HFFc6 (cell line): ENCODE results near the gene PRR9. TPM values are rescaled to one million over a fixed set of nuclear protein-coding genes. Genes with fewer than 3 reads are reported as not detected.
"Not testable (repeated sequence)": the region's sequence is repeated elsewhere in the genome, so short reads cannot be mapped to it uniquely, and the experiment has no call there.

ENCODE experiments used
- DNase-seq: peaks from one replicate; pipeline ENCODE4 v3.0.0-alpha.2; 2018
- H3K27ac Mint-ChIP-seq: 2 replicates; pipeline ENCODE4 v1.8.0; 2020; ENCODE audit warnings: mild to moderate bottlenecking, mixed read lengths
- H3K27me3 Mint-ChIP-seq: 2 replicates; pipeline ENCODE4 v1.8.0; 2021; ENCODE audit warnings: mild to moderate bottlenecking, moderate library complexity, mixed read lengths; ENCODE audit not compliant: insufficient read depth
- H3K36me3 Mint-ChIP-seq: 2 replicates; pipeline ENCODE4 v1.8.0; 2021; ENCODE audit warnings: low read depth, mixed read lengths
- H3K4me1 Mint-ChIP-seq: 2 replicates; pipeline ENCODE4 v1.8.0; 2020; ENCODE audit warnings: low read depth, mixed read lengths
- H3K4me3 Mint-ChIP-seq: 2 replicates; pipeline ENCODE4 v1.8.0; 2020; ENCODE audit warnings: mild to moderate bottlenecking, moderate library complexity, mixed read lengths
- H3K9me3 Mint-ChIP-seq: 2 replicates; pipeline ENCODE4 v1.8.0; 2020; ENCODE audit warnings: mild to moderate bottlenecking, mixed read lengths
- total RNA-seq, 6 experiments: library from RNA; stranded (reverse); fragmentation: NEBNext Ultra II Directional; extraction: Animal tissue kit (Norgen Biotek cat#: 25700); gene quantifications; 2 replicates in 1 of 6; 3 replicates in 5 of 6; pipeline ENCODE4 v1.2.3, GENCODE V29; 2021
- TF ChIP-seq, protein P1 (sequence below): fragments of 200-600 bp; sonication (generic); IDR thresholded peaks from 2 replicates; pipeline ENCODE4 v1.5.0; 2021; ENCODE audit warnings: antibody characterized with exemption, mild to moderate bottlenecking

Gene PRR9
- total RNA-seq, 6 experiments from 2014 or later = not detected

DNA sequence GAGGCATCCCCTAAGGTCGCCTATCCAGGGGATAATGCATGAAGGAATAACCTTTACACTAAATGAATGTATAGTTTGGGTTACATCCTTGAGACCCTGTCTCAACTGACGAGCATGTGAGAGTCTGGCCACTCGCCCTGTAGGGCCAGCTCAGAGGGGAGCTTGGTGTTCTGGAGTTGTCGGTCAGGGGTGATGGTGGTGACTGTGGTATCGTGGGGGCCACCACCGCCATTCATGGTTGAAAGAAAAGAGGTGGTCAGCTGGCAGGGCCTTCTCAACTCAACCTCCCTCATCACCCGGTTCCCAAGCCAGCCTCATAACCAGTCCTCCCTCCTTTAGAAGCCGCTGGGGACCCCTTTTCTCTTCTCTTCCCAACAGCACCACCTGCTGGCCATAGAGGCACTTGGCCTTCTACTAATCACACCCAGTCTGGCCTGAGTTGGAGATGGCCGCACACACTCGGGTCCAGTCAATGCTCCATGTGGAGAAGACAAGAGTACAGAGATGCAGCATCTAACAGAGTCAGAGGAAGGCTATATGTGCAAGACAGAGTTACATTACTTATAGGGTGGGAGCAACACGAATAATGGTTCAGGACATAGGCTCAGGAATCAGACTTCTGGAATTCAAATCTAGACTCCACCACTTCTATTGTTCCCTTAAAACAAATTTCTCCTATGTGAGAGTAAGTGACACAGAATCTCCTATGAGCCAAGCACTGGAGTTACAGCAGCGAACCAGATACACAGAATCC lies 11.9 kb downstream of the PRR9 start:
- H3K27ac Mint-ChIP-seq, H3K9me3 Mint-ChIP-seq: not testable (repeated sequence)

DNA sequence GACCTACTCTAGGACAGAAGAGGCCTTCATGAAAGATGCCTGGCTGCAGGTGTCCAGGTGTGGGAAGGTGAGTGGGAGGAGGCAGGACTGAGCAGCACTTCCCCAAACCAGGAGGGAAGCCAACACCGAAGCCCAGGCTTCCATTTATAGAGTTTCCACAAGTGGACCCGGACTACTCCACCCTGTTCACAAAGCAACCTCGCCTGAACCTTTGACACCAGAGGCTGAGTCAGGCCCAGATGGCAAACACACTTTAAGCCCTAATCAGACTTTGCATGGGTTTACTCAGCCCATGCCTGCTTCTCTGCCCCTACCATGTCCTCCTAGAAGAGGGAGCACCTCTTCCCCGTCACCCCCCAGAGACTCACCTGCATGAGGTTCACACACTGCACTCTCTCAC lies 14.0 kb downstream of the PRR9 start:
- Mint-ChIP-seq H3K27ac (no peak overlapping the region), H3K4me3 (no peak overlapping the region), H3K27me3 (peaks cover 4% of the 10 kb centered on the region), H3K9me3 (no peaks in the 10 kb centered on the region), H3K4me1 (no peaks in the 10 kb centered on the region), H3K36me3 (no peaks in the 10 kb centered on the region)
- TF ChIP-seq, protein P1, sequence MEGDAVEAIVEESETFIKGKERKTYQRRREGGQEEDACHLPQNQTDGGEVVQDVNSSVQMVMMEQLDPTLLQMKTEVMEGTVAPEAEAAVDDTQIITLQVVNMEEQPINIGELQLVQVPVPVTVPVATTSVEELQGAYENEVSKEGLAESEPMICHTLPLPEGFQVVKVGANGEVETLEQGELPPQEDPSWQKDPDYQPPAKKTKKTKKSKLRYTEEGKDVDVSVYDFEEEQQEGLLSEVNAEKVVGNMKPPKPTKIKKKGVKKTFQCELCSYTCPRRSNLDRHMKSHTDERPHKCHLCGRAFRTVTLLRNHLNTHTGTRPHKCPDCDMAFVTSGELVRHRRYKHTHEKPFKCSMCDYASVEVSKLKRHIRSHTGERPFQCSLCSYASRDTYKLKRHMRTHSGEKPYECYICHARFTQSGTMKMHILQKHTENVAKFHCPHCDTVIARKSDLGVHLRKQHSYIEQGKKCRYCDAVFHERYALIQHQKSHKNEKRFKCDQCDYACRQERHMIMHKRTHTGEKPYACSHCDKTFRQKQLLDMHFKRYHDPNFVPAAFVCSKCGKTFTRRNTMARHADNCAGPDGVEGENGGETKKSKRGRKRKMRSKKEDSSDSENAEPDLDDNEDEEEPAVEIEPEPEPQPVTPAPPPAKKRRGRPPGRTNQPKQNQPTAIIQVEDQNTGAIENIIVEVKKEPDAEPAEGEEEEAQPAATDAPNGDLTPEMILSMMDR = no peak
- no peak for DNase-seq

More for the DNA sequence above, 11.9 kb downstream of the PRR9 start:
- not testable (repeated sequence) for H3K27me3 Mint-ChIP-seq, H3K36me3 Mint-ChIP-seq, H3K4me3 Mint-ChIP-seq, H3K4me1 Mint-ChIP-seq, DNase-seq
- TF ChIP-seq, protein P1 = peak; percentile 79

DNA sequence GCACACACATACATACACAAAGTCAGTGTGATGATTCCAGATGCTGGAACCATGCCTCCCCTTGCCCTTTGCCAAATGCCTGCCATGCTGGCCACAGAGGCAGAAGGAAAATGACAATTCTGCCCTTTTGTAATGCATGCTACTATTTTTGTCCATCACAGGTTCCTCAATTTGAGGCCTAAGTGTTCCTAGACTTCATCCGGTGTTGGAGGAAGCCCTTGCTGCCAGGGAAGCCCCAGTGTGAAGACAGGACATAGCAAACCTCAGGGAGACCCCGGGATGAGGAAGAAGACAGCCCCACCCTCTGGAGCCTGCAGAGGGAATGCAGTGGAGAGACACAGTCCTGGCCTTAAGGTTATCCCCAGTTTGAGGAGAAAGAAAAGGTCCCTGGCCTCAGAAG lies 14.4 kb downstream of the PRR9 start:
- Mint-ChIP-seq H3K27ac (no peak overlapping the region), H3K36me3 (no peaks in the 10 kb centered on the region), H3K4me1 (no peaks in the 10 kb centered on the region), H3K4me3 (no peak overlapping the region), H3K27me3 (peaks cover 4% of the 10 kb centered on the region), H3K9me3 (no peaks in the 10 kb centered on the region)
- no peak for DNase-seq
- TF ChIP-seq, protein P1 = no peak

DNA sequence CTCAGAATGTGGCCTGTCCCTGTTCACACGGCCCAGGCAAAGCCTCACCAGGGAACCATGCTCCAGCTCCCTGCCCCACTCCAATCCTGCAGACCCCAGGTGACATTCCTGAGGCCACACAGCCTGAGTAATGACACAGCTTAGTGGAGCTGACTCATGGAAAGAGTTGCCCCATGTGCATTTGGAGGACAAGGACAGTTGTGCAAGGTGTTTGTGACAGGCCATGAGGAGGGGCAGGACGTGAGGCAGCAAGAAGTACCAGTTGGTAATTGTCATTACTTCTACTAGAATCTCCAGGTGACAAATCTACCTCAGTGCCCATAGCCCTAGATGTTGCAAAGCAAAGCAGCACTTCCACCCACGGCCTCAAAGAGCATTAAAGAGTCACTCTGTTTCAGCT lies 15.2 kb downstream of the PRR9 start:
- no peak for DNase-seq
- TF ChIP-seq, protein P1 = no peak
- H3K9me3 Mint-ChIP-seq = no peaks in the 10 kb centered on the region
- H3K27me3 Mint-ChIP-seq = peaks cover 4% of the 10 kb centered on the region
- no peaks in the 10 kb centered on the region for H3K4me1 Mint-ChIP-seq
- no peaks in the 10 kb centered on the region for H3K36me3 Mint-ChIP-seq
- no peak overlapping the region for H3K4me3 Mint-ChIP-seq
- H3K27ac Mint-ChIP-seq = no peak overlapping the region

DNA sequence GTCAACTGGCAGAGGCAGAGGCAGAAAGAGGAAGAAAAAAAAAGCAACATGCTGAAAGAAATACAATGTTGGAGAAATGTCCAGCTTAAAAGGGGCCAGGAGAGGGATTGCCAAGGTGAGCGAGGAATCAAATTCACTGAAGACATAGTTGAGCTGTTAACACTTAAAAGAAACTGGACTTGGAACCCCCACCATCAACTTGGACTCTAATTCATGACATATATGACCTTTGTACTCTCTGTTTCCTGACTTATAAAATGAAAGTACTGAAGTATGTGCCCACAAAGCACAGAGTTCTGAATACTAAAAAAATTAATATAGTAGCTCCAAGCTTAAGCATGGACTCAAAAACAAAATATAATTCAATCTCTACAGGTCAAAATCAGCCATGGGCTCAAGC lies 16.1 kb downstream of the PRR9 start:
- no peaks in the 10 kb centered on the region for H3K36me3 Mint-ChIP-seq
- H3K4me3 Mint-ChIP-seq = no peak overlapping the region
- H3K4me1 Mint-ChIP-seq = no peaks in the 10 kb centered on the region
- peaks cover 4% of the 10 kb centered on the region for H3K27me3 Mint-ChIP-seq
- no peak overlapping the region for H3K27ac Mint-ChIP-seq
- TF ChIP-seq, protein P1 = no peak
- no peak for DNase-seq
- H3K9me3 Mint-ChIP-seq = no peaks in the 10 kb centered on the region
